ENCODE results near the gene ARHGAP45. TPM values are rescaled to one million over a fixed set of nuclear protein-coding genes. Genes with fewer than 3 reads are reported as not detected.

Gene ARHGAP45
- total and polyA plus RNA-seq, 2 donors from 2014 or later, result 11.8 to 50.0 TPM

DNA sequence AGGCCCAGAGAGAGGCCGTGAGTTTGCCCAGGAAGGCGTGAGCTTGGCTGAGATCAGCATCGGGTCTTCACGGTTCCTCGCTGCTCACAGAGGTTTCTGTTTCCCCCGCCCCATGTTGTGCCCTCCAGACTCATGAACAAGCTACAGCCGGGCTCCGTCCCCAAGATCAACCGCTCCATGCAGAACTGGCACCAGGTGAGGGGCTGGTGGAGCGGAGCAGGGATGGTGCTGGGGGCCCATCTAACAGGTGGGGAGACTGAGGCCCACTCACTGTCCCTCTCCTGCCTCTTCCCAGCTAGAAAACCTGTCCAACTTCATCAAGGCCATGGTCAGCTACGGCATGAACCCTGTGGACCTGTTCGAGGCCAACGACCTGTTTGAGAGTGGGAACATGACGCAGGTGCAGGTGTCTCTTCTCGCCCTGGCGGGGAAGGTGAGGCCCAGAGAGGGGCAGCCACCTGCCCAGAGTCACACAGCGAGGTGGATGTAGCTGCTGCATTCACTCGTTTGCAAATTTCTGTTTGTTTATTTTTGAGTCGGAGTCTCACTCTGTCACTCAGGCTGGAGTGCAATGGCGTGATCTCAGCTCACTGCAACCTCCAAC is 34.6 kb upstream of the ARHGAP45 start:
- Histone ChIP-seq H3K36me3 (ENCODE audit: control insufficient read depth in 2 of 3, insufficient read depth in 3 of 3, low read length in 3 of 3) (peaks cover 3 to 8% (median 4%) of the 10 kb centered on the region in 3 donors), H3K27me3 (ENCODE audit: control insufficient read depth, insufficient read depth, low read length) (no peaks in the 10 kb centered on the region), H3K9me3 (ENCODE audit: control insufficient read depth in 2 of 3, insufficient read depth in 1 of 3, low read length in 3 of 3) (no peaks in the 10 kb centered on the region), H3K4me1 (ENCODE audit: control insufficient read depth in 2 of 3, insufficient read depth in 2 of 3, low read depth in 1 of 3, low read length in 3 of 3) (peaks cover 0 to 8% (median 0%) of the 10 kb centered on the region in 3 donors), H3K4me3 (ENCODE audit: low read length in 3 of 3) (no peak overlapping the region), H3K27ac (ENCODE audit: low read depth in 2 of 2, low read length in 2 of 2) (no peak overlapping the region), H3K9ac (ENCODE audit: low read length in 3 of 3) (no peak overlapping the region)
- intact Hi-C loops (cut with DNase I), result no loop called here
- no peak for FAIRE-seq
- DNase-seq, result no peak
- no peak for TF ChIP-seq CTCF (IDR thresholded peaks at IDR 0.05; ENCODE audit: borderline replicate concordance, extremely low read depth, insufficient read depth)

GRCh38 chr19:1035998-1036621 is 30.9 kb upstream of the ARHGAP45 start:
- Histone ChIP-seq H3K27ac (ENCODE audit: low read depth in 2 of 2, low read length in 2 of 2) (no peak overlapping the region), H3K9ac (ENCODE audit: low read length in 3 of 3) (no peak overlapping the region), H3K27me3 (ENCODE audit: control insufficient read depth, insufficient read depth, low read length) (no peaks in the 10 kb centered on the region), H3K9me3 (ENCODE audit: control insufficient read depth in 2 of 3, insufficient read depth in 1 of 3, low read length in 3 of 3) (no peaks in the 10 kb centered on the region), H3K36me3 (ENCODE audit: control insufficient read depth in 2 of 3, insufficient read depth in 3 of 3, low read length in 3 of 3) (peaks cover 3 to 8% (median 4%) of the 10 kb centered on the region in 3 donors), H3K4me3 (ENCODE audit: low read length in 3 of 3) (no peak overlapping the region), H3K4me1 (ENCODE audit: control insufficient read depth in 2 of 3, insufficient read depth in 2 of 3, low read depth in 1 of 3, low read length in 3 of 3) (peaks cover 0 to 16% (median 9%) of the 10 kb centered on the region in 3 donors)
- DNase-seq (peak in 1 of 5 donors; percentile 80), FAIRE-seq (no peak)
- intact Hi-C loops (cut with DNase I), result no loop called here
- no peak for TF ChIP-seq CTCF (IDR thresholded peaks at IDR 0.05; ENCODE audit: borderline replicate concordance, extremely low read depth, insufficient read depth)

DNA sequence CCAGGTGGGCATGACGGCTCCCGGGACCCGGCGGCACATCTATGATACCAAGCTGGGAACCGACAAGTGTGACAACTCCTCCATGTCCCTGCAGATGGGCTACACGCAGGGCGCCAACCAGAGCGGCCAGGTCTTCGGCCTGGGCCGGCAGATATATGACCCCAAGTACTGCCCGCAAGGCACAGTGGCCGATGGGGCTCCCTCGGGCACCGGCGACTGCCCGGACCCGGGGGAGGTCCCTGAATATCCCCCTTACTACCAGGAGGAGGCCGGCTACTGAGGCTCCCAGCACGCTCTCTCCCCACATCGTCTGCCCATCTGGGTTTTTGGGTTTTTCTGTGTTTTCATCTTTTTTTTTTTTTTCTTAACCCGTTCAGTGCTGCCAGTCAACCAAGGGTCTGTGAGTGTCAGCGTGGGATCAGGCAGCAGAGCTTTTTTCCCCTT is 29.3 kb upstream of the ARHGAP45 start:
- H3K27me3 ChIP-seq (ENCODE audit: control insufficient read depth, insufficient read depth, low read length), result no peaks in the 10 kb centered on the region
- intact Hi-C loops (cut with DNase I), result no loop called here
- no peak overlapping the region for H3K4me3 ChIP-seq (ENCODE audit: low read length in 3 of 3)
- TF ChIP-seq CTCF (IDR thresholded peaks at IDR 0.05; ENCODE audit: borderline replicate concordance, extremely low read depth, insufficient read depth), result no peak
- peak in 1 of 5 donors; percentile 75 for DNase-seq
- H3K9ac ChIP-seq (ENCODE audit: low read length in 3 of 3), result no peak overlapping the region
- no peak for FAIRE-seq
- peaks cover 0 to 2% (median 0%) of the 10 kb centered on the region in 3 donors for H3K36me3 ChIP-seq (ENCODE audit: control insufficient read depth in 2 of 3, insufficient read depth in 3 of 3, low read length in 3 of 3)
- H3K27ac ChIP-seq (ENCODE audit: low read depth in 2 of 2, low read length in 2 of 2), result peak overlapping the region in 1 of 2 donors; percentile 1
- H3K9me3 ChIP-seq (ENCODE audit: control insufficient read depth in 2 of 3, insufficient read depth in 1 of 3, low read length in 3 of 3), result no peaks in the 10 kb centered on the region
- H3K4me1 ChIP-seq (ENCODE audit: control insufficient read depth in 2 of 3, insufficient read depth in 2 of 3, low read depth in 1 of 3, low read length in 3 of 3), result peaks cover 0 to 19% (median 9%) of the 10 kb centered on the region in 3 donors

All from kidney (tissue), 14 donors.